Cardiac muscle cell (in vitro differentiated cells and primary cell): ENCODE results near the gene CHST14. TPM values are rescaled to one million over a fixed set of nuclear protein-coding genes. Genes with fewer than 3 reads are reported as not detected.

Experiments used
- DNase-seq, 2 donors: peaks; one replicate each; pipeline versions ENCODE4 v3.0.0 to v3.0.0-alpha.2; 2010 to 2017; ENCODE audit warnings: low read depth in 1 of 2, low spot score in 1 of 2
- H3K27ac ChIP-seq: fragments of 200-600 bp; sonication (generic); 2 replicates; pipeline ENCODE4 v1.5.1; 2016
- H3K27me3 ChIP-seq: fragments of 200-600 bp; sonication (generic); 2 replicates; pipeline ENCODE4 v1.6.0; 2016; ENCODE audit warnings: control low read depth
- H3K36me3 ChIP-seq: fragments of 200-600 bp; sonication (generic); 2 replicates; pipeline ENCODE4 v1.5.1; 2016; ENCODE audit warnings: control low read depth
- H3K4me1 ChIP-seq: fragments of 200-600 bp; sonication (generic); 2 replicates; pipeline ENCODE4 v1.8.1; 2017; ENCODE audit warnings: low read depth, mild to moderate bottlenecking, mixed run types
- H3K4me3 ChIP-seq: fragments of 200-600 bp; sonication (generic); 2 replicates; pipeline ENCODE4 v1.5.1; 2016; ENCODE audit warnings: mild to moderate bottlenecking
- H3K9me3 ChIP-seq: fragments of 200-600 bp; sonication (generic); 2 replicates; pipeline ENCODE4 v1.5.1; 2017; ENCODE audit warnings: low read depth, mild to moderate bottlenecking, control low read depth
- CTCF ChIP-seq: IDR thresholded peaks from 2 replicates; pipeline ENCODE4 v1.5.1; 2012; ENCODE audit warnings: low read depth, mild to moderate bottlenecking, low read length
- polyA plus RNA-seq: library from polyadenylated mRNA; unstranded; fragments of >200 nt; fragmentation: Nextera tagmentation; extraction: Ambion mirVana; gene quantifications from 2 replicates; pipeline ENCODE4 v1.2.1, GENCODE V29; 2016
- total RNA-seq: library from RNA; depleted of rRNA; stranded (reverse); fragments of >200 nt; gene quantifications from 2 replicates; pipeline ENCODE4 v1.2.3, GENCODE V29; 2016

Gene CHST14
- total and polyA plus RNA-seq, 2 experiments from 2014 or later, result 22.1 to 24.4 TPM

- Histone ChIP-seq H3K9me3 (no peaks in the 10 kb centered on the region), H3K27me3 (peaks cover 6% of the 10 kb centered on the region), H3K4me1 (no peaks in the 10 kb centered on the region), H3K4me3 (no peak overlapping the region), H3K36me3 (no peaks in the 10 kb centered on the region), H3K27ac (no peak overlapping the region)
- no peak for TF ChIP-seq CTCF
- DNase-seq, result no peak
These were observed 27.6 kb downstream of the CHST14 start for GRCh38 chr15:40498418-40498817.

GRCh38 chr15:40498891-40499290 lies 28.1 kb downstream of the CHST14 start:
- no peak for TF ChIP-seq CTCF
- Histone ChIP-seq H3K4me1 (no peaks in the 10 kb centered on the region), H3K9me3 (no peaks in the 10 kb centered on the region), H3K36me3 (no peaks in the 10 kb centered on the region), H3K4me3 (no peak overlapping the region), H3K27me3 (peaks cover 6% of the 10 kb centered on the region), H3K27ac (no peak overlapping the region)
- DNase-seq, result no peak

- no peaks in the 10 kb centered on the region for H3K4me1 ChIP-seq
- no peaks in the 10 kb centered on the region for H3K36me3 ChIP-seq
- no peaks in the 10 kb centered on the region for H3K9me3 ChIP-seq
- H3K27ac ChIP-seq, result no peak overlapping the region
- no peak overlapping the region for H3K4me3 ChIP-seq
- no peak for TF ChIP-seq CTCF
- H3K27me3 ChIP-seq, result peaks cover 6% of the 10 kb centered on the region
- DNase-seq, result no peak
These were observed 29.1 kb downstream of the CHST14 start for GRCh38 chr15:40499931-40500330.

- Histone ChIP-seq H3K36me3 (no peaks in the 10 kb centered on the region), H3K9me3 (no peaks in the 10 kb centered on the region), H3K27ac (no peak overlapping the region), H3K4me1 (no peaks in the 10 kb centered on the region), H3K27me3 (peaks cover 6% of the 10 kb centered on the region), H3K4me3 (no peak overlapping the region)
- no peak for TF ChIP-seq CTCF
- no peak for DNase-seq
These were observed 30.0 kb downstream of the CHST14 start for GRCh38 chr15:40500568-40501330.

GRCh38 chr15:40501487-40501886 lies 30.7 kb downstream of the CHST14 start:
- TF ChIP-seq CTCF, result no peak
- Histone ChIP-seq H3K9me3 (no peaks in the 10 kb centered on the region), H3K36me3 (no peaks in the 10 kb centered on the region), H3K4me3 (no peak overlapping the region), H3K27me3 (peaks cover 6% of the 10 kb centered on the region), H3K4me1 (peaks cover 1% of the 10 kb centered on the region), H3K27ac (no peak overlapping the region)
- DNase-seq, result no peak
